GM18526 (cell line): ENCODE results near the gene ARL5C.

ENCODE experiments used
- POLR2A ChIP-seq: IDR thresholded peaks from 3 replicates; pipeline ENCODE4 v1.6.1; 2011; ENCODE audit not compliant: insufficient read length; ENCODE audit errors: extremely low read depth

The ARL5C gene

GRCh38 chr17:39164675-39165143, 1.3 kb downstream of the ARL5C start:
- no peak for TF ChIP-seq POLR2A

DNA sequence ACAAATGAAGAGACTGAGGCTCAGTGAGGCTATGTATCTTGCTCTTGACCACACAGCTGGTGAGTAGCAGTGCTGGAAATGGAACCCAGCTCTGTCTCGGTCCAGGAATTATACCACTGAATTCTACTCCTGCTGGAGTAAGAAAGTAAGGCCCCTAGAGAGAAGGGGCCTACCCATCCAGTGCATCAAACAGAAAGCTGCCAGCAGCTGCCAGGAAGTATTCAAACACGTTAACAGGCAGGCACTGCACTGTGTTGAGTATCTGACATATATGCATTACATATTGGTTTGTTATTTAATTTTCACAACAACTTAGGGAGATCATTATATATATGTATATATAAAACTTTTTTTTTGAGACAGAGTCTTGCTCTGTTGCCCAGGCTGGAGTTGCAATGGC, 4.0 kb downstream of the ARL5C start:
- TF ChIP-seq POLR2A: no peak

DNA sequence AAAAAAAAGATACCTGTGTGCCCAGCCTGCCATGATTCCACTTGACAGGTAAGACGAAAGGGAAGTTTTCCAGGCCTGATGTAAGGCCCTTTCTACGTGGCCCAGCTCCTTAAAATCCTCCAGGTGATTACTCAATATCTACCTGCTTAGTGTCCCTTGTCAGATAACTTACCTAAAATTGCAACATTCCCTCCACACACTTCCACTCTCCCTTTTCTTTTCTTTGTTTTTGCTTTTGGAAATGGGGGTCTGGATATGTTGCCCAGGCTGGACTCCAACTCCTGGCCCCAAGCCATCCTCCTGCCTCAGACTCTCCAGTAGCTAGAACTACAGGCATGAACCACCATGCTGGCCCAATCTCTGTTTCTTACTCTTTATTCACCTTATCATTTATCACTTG, 7.3 kb downstream of the ARL5C start:
- TF ChIP-seq POLR2A: no peak

- no peak for TF ChIP-seq POLR2A
Measured at GRCh38 chr17:39156491-39156890, 9.5 kb downstream of the ARL5C start.

- no peak for TF ChIP-seq POLR2A
Measured at GRCh38 chr17:39155654-39156053, 10.3 kb downstream of the ARL5C start.

GRCh38 chr17:39153599-39154051, 12.3 kb downstream of the ARL5C start:
- no peak for TF ChIP-seq POLR2A

GRCh38 chr17:39151943-39152818, 13.8 kb downstream of the ARL5C start:
- no peak for TF ChIP-seq POLR2A

- TF ChIP-seq POLR2A: no peak
Measured at GRCh38 chr17:39151150-39151942, 14.6 kb downstream of the ARL5C start, which contains the start of gene PLXDC1. TSS of gene PLXDC1 (minus strand) at chr17:39151637. CDS start at chr17:39151437, 200 bp downstream.

DNA sequence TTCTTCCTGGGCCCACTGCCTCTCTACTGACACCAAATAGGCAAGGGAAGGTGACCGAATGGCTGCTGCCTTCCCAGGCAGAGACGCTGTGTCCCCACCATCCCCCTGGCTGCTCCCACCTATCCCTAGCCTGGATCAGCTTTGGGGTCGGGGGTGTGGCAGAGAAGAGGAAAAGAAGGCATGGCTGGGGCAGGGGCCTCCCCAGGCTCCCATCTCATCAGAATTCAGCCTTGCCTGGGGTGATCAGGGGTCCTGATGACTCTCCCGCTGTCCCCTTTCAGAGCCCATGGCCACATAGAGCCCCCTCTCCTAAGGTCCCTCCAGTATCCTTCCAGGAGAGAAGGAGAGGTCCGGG, 15.2 kb downstream of the ARL5C start:
- no peak for TF ChIP-seq POLR2A

GRCh38 chr17:39150104-39150634, 15.8 kb downstream of the ARL5C start:
- TF ChIP-seq POLR2A: no peak

GRCh38 chr17:39147221-39148185, 18.5 kb downstream of the ARL5C start:
- TF ChIP-seq POLR2A: no peak

DNA sequence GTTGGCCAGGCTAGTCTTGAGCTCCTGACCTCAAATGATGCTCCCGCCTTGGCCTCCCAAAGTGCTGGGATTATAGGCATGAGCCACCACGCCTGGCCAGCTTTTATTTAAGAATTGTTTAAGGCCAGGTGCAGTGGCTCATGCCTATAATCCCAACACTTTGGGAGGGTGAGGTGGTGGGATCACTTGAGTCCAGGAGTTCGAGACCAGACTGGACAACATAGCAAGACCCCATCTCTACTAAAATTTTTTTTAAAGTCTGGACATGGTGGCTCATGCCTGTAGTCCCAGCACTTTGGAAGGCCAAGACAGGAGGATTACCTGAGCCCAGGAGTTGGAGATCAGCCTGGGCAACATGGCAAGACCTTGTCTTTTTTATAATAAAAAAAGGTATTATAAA, 19.7 kb downstream of the ARL5C start:
- no peak for TF ChIP-seq POLR2A

- TF ChIP-seq POLR2A: no peak
Measured at GRCh38 chr17:39145143-39145542, 20.8 kb downstream of the ARL5C start.

DNA sequence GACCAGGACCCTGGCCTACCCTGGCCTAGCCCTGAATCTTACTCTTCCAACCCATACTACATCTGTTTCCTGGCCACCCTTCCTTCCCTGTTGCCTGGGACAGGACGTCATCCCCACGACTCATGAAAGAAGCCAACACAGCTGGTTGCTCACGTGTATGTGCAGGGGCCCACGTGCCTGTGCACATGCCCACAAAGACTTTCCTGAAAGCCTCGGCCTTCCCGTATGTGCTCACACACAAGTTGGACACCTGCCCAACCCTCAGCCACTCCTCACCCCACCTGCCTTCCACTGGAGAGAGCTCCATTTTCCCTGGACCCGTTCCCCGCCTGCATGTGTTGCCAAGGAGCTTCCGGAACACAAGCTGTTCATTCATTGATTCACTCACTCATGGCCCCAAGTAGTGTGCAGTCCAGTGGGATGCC, 21.5 kb downstream of the ARL5C start:
- TF ChIP-seq POLR2A: no peak
